ENCODE results near the gene ADGRL3. TPM values are rescaled to one million over a fixed set of nuclear protein-coding genes. Genes with fewer than 3 reads are reported as not detected.

ADGRL3 gene
- total and polyA plus RNA-seq, 9 donors = 0.88 to 9.5 (median 2.5) TPM

DNA sequence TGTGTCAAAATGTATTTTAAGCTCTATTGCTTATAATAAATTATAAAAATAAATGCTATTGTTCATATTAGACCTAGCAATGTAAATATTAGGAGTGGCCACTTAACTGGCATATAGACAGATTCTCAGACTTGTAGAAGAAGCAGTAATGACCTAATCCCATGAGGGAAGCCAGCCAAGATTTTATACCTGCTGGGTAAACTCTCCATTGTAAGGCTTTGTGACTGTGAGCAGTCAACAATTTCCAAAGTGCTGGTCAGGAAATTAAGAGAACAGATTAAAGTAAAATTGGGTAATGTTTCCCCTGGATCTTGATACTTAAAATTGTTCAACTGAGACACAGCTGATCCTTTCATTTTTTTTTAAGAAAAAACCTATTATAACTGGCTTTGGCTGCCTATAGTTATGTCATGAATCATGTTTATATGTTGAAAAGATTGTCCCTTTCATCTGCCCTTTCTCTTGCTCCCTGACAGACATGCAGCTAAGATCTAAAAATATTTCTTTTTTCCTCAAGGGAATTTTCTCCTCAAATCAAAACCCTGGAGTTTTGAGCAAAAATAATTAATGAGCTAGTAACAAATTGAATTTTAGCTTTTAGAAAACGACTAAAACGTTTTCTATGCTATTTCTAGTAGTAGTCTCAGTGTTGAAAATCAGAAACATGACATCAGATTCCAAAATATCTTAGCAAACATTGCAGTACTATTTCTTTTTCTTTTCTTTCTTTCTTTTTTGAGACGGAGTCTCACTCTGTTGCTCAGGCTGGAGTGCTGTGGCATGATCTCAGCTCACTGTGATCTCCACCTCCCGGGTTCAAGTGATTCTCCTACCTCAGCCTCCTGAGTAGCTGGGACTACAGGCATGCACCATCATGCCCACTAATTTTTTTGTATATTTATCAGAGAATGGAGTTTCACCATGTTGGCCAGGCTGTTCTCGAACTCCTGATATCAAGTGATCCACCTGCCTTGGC lies 77.9 kb downstream of the ADGRL3 start:
- WGBS, 3 donors = 55 to 78% (median 73%) methylated on average over 5 of the region's 5 CpGs
- intact Hi-C loops (cut with DNase I) = no loop called here
- no peak overlapping the region for H3K4me3 ChIP-seq

GRCh38 chr4:61292322-61292721 lies 92.2 kb downstream of the ADGRL3 start:
- intact Hi-C loops (cut with DNase I) = no loop called here
- Histone ChIP-seq H3K27ac (no peak overlapping the region), H3K4me3 (no peak overlapping the region), H3K27me3 (no peaks in the 10 kb centered on the region), H3K4me1 (ENCODE audit: insufficient read depth) (no peaks in the 10 kb centered on the region), H3K36me3 (no peaks in the 10 kb centered on the region), H3K9me3 (no peaks in the 10 kb centered on the region)
- TF ChIP-seq POLR2A (IDR thresholded peaks at IDR 0.05) = no peak
- TF ChIP-seq, protein P1, sequence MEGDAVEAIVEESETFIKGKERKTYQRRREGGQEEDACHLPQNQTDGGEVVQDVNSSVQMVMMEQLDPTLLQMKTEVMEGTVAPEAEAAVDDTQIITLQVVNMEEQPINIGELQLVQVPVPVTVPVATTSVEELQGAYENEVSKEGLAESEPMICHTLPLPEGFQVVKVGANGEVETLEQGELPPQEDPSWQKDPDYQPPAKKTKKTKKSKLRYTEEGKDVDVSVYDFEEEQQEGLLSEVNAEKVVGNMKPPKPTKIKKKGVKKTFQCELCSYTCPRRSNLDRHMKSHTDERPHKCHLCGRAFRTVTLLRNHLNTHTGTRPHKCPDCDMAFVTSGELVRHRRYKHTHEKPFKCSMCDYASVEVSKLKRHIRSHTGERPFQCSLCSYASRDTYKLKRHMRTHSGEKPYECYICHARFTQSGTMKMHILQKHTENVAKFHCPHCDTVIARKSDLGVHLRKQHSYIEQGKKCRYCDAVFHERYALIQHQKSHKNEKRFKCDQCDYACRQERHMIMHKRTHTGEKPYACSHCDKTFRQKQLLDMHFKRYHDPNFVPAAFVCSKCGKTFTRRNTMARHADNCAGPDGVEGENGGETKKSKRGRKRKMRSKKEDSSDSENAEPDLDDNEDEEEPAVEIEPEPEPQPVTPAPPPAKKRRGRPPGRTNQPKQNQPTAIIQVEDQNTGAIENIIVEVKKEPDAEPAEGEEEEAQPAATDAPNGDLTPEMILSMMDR (IDR thresholded peaks at IDR 0.05) = no peak
- TF ChIP-seq EP300 (IDR thresholded peaks at IDR 0.05) = no peak
- no peak for DNase-seq
- WGBS, 3 donors = 57 to 73% (median 61%) methylated on average over 3 of the region's 3 CpGs

More for the DNA sequence above, 77.9 kb downstream of the ADGRL3 start:
- TF ChIP-seq EP300 (IDR thresholded peaks at IDR 0.05) (no peak), POLR2A (IDR thresholded peaks at IDR 0.05) (no peak)
- TF ChIP-seq, protein P1 (IDR thresholded peaks at IDR 0.05) = no peak
- H3K27me3 ChIP-seq = no peaks in the 10 kb centered on the region
- no peaks in the 10 kb centered on the region for H3K9me3 ChIP-seq
- H3K36me3 ChIP-seq = no peaks in the 10 kb centered on the region
- DNase-seq = no peak
- no peaks in the 10 kb centered on the region for H3K4me1 ChIP-seq (ENCODE audit: insufficient read depth)
- no peak overlapping the region for H3K27ac ChIP-seq

DNA sequence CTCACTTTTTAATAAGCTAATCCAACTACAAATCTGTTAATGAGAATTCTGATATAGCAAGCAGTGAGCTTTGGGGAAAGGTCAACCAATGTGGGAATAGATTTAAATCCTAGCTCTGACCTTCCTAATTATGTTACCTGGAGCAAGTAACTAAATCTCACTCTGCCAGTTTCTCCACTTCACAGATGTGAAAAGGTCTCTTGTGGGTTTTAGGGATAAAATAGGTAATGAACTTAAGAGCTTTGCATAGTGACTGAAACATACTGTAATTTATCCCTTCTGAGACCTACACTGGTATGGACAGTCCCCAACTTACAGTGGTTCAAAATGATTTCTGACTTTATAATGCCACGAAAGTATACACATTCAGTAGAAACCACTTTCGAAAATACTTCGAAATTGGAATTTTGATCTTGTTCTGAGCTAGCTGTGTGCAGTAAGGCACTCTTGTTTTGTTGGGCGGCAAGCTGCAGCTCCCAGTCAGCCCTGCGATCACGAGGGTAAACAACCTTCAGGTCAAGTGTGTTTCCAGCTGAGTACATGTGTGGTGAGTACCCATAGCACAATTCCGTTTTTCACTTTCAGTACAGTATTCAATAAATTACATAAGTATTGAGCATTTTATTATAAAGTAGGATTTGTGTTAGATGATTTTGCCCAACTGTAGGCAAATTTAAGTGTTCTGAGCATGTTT lies 93.7 kb downstream of the ADGRL3 start:
- TF ChIP-seq EP300 (IDR thresholded peaks at IDR 0.05) (no peak), POLR2A (IDR thresholded peaks at IDR 0.05) (no peak)
- TF ChIP-seq, protein P1 (IDR thresholded peaks at IDR 0.05) = no peak
- H3K36me3 ChIP-seq = no peaks in the 10 kb centered on the region
- no peak overlapping the region for H3K4me3 ChIP-seq
- DNase-seq = no peak
- H3K4me1 ChIP-seq (ENCODE audit: insufficient read depth) = no peaks in the 10 kb centered on the region
- intact Hi-C loops (cut with DNase I) = no loop called here
- WGBS, 3 donors = 84 to 92% (median 84%) methylated on average over 7 of the region's 7 CpGs
- no peaks in the 10 kb centered on the region for H3K9me3 ChIP-seq
- no peak overlapping the region for H3K27ac ChIP-seq
- H3K27me3 ChIP-seq = no peaks in the 10 kb centered on the region

- intact Hi-C loops (cut with DNase I) = no loop called here
- WGBS, 3 donors = 85 to 88% (median 85%) methylated on average over 6 of the region's 6 CpGs
Measured at GRCh38 chr4:61294936-61295335, 94.8 kb downstream of the ADGRL3 start.

More at GRCh38 chr4:61294936-61295335, 94.8 kb downstream of the ADGRL3 start:
- Histone ChIP-seq H3K36me3 (no peaks in the 10 kb centered on the region), H3K4me1 (ENCODE audit: insufficient read depth) (no peaks in the 10 kb centered on the region), H3K27ac (no peak overlapping the region), H3K27me3 (no peaks in the 10 kb centered on the region), H3K4me3 (no peak overlapping the region), H3K9me3 (no peaks in the 10 kb centered on the region)
- no peak for DNase-seq
- TF ChIP-seq, protein P1 (IDR thresholded peaks at IDR 0.05) = no peak
- TF ChIP-seq EP300 (IDR thresholded peaks at IDR 0.05) (no peak), POLR2A (IDR thresholded peaks at IDR 0.05) (no peak)
